ENCODE data around the gene PHF19.

PHF19 gene

GRCh38 chr9:120901755-120902568 lies 25.0 kb upstream of the PHF19 start:
- TF ChIP-seq CTCF (conservative IDR thresholded peaks at IDR 0.05) (no peak), ZFX (IDR thresholded peaks at IDR 0.05) (no peak)
- no peak overlapping the region for H3K27ac ChIP-seq

DNA sequence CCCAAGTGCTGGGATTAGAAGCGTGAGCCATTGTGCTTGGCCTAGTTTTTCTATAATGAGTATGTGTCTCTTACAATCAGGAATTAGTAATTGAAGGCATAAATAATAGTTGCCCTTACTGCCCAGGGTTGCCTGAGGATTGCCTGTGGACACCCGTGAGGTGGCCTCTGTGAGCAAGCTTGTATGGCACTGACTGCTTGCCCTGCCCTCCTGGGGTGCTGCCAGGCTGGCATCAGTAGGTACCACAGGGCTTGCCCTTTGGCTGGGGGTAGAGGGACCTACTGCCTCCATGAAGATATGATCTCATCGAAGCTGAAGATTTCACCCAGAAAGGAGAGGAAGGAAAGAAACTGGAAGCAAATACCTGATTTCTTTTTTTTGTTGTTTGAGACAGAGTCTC lies 23.8 kb upstream of the PHF19 start:
- H3K27ac ChIP-seq = no peak overlapping the region
- TF ChIP-seq CTCF (conservative IDR thresholded peaks at IDR 0.05) (no peak), ZFX (IDR thresholded peaks at IDR 0.05) (no peak)

- H3K27ac ChIP-seq = no peak overlapping the region
- no peak for TF ChIP-seq ZFX (IDR thresholded peaks at IDR 0.05)
- no peak for TF ChIP-seq CTCF (conservative IDR thresholded peaks at IDR 0.05)
Measured at GRCh38 chr9:120899490-120900068, 22.6 kb upstream of the PHF19 start.

DNA sequence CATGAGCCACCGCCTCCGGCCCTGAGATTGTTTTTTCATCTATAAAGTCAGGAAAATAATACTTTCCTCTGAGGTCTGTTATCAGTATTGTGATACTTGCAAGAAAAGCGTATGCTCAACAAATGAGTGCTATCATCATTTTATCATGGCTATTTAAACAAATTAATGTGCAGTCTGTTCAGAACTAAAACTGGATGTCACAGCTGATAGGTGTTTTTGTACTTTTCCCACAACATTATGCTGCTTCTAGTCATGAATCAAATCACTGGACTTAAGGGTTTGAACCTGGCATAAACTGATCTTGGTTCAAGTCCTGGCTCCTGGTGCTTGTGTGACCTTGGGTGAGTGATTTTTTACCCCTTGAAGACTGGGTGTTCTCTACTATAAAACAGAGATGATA lies 21.4 kb upstream of the PHF19 start:
- H3K27ac ChIP-seq = no peak overlapping the region
- TF ChIP-seq ZFX (IDR thresholded peaks at IDR 0.05) (no peak), CTCF (conservative IDR thresholded peaks at IDR 0.05) (no peak)

- TF ChIP-seq CTCF (conservative IDR thresholded peaks at IDR 0.05) (no peak), ZFX (IDR thresholded peaks at IDR 0.05) (no peak)
- H3K27ac ChIP-seq = no peak overlapping the region
Measured at GRCh38 chr9:120895951-120896350, 19.0 kb upstream of the PHF19 start.

- no peak overlapping the region for H3K27ac ChIP-seq
- TF ChIP-seq CTCF (conservative IDR thresholded peaks at IDR 0.05) (no peak), ZFX (IDR thresholded peaks at IDR 0.05) (no peak)
Measured at GRCh38 chr9:120894321-120895148, 17.5 kb upstream of the PHF19 start.
